CD4-positive, alpha-beta T cell treated with Interleukin-4 for 1 hour (primary cell): Measurements from ENCODE around the gene SRPK3.
A peak's percentile ranks its signal among the peaks of the same experiment; 100 is the strongest.
"Not testable (repeated sequence)": the region's sequence is repeated elsewhere in the genome, so short reads cannot be mapped to it uniquely, and the experiment has no call there.

Experiments used
- DNase-seq, 2 donors: peaks; one replicate each; pipeline ENCODE4 v3.0.0-alpha.2; 2020 to 2022

Gene SRPK3

GRCh38 chrX:153814591-153815315 lies 33.9 kb downstream of the SRPK3 start:
- DNase-seq, result no peak

GRCh38 chrX:153816831-153817690 lies 36.2 kb downstream of the SRPK3 start:
- peak; percentile 31 to 49 for DNase-seq

- DNase-seq, result not testable (repeated sequence)
Observed at GRCh38 chrX:153818064-153818463, 37.2 kb downstream of the SRPK3 start.

- DNase-seq, result peak; percentile 44 to 54
Observed at GRCh38 chrX:153818571-153819383, 37.9 kb downstream of the SRPK3 start.

DNA sequence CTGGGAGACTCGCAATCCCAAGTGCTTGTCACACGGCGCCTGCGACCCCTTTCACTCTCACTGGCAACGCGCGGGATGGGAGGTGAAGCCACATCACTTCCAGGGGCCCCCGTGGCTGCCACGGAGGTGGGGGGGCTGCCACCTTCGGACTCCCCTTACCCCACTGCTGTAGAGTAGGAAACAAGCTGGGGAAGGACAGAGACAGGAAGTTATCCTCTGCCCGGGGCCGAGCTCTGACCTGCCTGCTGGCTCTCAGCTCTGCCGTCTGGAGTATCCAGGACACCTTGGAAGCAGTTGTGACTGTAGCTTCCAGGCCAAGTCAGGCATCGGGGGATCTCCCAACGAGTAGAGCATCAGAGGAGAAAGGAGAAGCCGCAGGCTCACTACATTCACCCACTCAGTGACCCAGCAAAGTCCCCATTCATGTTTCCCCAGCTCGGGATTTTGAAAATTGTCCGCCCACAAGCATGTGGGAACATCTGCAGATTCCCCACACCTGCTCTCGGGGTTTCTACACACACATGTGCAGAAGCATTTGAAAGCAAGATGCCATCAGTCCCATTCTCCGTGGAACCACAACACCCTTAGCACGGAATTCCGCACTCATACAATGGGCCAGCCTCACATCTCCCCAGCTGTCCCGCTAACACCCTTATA lies 38.7 kb downstream of the SRPK3 start:
- no peak for DNase-seq

DNA sequence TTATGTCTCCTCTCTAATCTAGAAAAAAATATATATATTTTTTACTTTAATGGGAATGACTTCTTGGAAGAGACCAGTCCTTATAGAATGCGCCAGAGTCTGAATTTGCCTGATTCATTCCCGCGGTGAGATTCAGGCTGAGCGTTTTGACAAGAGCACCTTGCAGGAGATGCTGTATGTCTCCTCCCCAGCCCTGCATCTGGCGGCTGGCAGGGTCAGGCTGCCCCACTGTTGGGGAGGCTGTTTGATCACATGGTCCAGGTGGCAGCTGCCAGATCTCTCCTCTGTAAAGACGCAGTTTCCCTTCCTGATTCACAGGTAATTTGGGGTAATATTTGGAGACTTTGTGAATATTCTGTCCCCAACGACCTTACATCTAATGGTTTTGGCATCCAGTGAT lies 39.8 kb downstream of the SRPK3 start:
- DNase-seq, result no peak

GRCh38 chrX:153821066-153821465 lies 40.2 kb downstream of the SRPK3 start:
- DNase-seq, result no peak

- no peak for DNase-seq
Observed at GRCh38 chrX:153824348-153824747, 43.5 kb downstream of the SRPK3 start.

- no peak for DNase-seq
Observed at GRCh38 chrX:153825042-153825441, 44.2 kb downstream of the SRPK3 start.

DNA sequence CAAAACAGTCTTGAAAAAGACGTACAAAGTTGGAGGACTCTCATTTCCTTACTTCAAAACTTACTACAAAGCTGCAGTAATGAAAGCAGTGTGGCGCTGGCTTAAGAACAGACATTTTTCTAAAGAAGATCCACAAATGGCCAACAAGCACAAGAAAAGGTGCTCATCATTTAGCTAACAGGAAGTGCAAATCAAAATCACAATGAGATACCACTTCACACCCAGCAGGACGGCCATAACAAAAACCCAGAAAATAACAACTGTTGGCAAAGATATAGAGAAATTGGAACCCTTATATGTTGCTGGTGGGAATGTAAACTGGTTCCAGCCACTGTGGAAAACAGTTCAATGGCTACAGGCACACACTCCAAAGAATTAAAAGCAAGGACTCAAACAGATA lies 46.2 kb downstream of the SRPK3 start:
- DNase-seq, result no peak

- DNase-seq, result no peak
Observed at GRCh38 chrX:153827903-153828302, 47.1 kb downstream of the SRPK3 start.

- no peak for DNase-seq
Observed at GRCh38 chrX:153828308-153828707, 47.5 kb downstream of the SRPK3 start.

DNA sequence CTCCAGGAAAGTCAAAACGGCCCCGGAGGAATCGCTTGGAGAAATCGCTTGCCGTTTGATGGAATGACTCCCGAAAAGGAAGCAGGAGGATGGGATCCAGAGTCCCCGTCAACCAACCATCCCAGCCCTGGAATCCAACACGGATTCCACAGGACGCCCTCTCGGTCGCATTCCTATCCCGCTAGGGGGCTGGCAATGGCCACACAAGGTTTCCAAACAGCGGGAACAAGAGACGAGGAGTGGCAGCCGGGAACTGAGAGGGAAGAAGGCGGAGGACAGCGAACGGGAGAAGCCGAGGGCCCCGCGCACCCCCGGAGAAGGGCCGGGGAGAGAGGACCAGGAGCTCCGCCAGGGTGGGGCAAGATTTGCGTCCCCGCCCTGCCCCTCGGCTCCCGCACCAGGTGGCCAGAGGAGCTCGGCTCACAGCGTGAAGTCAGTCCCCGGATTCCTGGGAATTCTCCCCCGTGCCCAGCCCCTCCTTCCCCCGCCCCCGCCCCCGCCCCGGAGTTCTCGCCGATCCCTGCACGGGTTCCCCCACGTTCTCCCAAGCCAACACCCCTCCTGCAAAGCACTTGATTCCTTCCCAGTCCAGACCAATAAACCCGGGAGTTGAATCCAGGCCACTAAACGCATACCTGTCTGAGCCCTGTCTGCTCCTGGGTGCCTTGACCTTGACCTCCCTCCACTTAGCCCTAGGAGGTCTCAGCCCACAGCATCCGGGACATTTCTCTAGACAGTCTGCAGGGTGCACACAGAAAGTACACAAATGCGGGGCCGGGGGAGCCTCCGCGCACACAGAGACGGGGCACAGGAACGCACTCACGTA lies 48.1 kb downstream of the SRPK3 start:
- DNase-seq, result no peak

GRCh38 chrX:153829549-153829798 lies 48.6 kb downstream of the SRPK3 start:
- no peak for DNase-seq

DNA sequence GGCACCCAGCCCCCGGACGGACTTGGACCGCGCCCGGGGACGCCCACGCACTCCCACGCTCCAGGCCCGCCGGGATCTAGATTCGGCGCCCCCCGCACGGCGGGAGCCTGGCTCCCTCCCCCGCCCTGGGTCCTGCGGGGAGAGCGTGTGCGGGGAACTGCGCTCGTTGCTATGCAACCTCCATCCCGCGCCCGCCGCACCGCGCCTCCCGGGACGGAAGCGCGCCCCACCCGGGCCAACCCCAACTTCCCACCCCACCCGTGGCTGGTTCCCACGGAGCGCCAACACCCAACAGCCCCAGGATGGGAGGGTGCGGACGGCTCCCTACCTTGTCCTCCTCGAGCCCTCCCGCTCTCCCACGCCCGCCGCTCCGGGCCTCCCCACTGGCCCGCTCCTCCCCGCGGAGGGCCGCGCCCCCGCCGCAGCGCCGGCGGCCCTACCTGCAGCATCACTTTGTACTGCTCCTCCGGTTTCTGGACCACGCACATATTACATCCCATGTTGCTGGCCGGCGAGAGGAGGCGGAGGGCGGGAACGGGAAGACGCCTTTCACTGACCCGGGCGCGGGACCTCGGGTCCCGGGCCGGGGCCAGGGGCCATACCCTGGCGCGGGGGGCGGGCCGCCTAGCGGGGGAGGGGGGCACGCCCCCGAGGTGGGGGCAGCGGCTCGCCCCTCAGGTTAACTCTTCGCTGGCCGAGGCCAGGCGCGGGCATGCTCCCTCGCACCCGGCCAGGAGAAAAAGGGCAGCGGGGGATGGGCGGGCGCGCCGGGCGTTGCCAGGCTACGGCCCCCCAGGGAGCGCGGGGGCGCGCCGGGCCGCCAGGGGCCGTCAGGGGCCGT lies 49.2 kb downstream of the SRPK3 start, which contains the start of gene PDZD4:
PDZD4 (minus strand) TSS at position 746 of the 841 bp plus-strand sequence; CDS start at position 500, 246 bp downstream.
- no peak for DNase-seq

GRCh38 chrX:153830640-153831428 lies 50.0 kb downstream of the SRPK3 start:
- no peak for DNase-seq

DNA sequence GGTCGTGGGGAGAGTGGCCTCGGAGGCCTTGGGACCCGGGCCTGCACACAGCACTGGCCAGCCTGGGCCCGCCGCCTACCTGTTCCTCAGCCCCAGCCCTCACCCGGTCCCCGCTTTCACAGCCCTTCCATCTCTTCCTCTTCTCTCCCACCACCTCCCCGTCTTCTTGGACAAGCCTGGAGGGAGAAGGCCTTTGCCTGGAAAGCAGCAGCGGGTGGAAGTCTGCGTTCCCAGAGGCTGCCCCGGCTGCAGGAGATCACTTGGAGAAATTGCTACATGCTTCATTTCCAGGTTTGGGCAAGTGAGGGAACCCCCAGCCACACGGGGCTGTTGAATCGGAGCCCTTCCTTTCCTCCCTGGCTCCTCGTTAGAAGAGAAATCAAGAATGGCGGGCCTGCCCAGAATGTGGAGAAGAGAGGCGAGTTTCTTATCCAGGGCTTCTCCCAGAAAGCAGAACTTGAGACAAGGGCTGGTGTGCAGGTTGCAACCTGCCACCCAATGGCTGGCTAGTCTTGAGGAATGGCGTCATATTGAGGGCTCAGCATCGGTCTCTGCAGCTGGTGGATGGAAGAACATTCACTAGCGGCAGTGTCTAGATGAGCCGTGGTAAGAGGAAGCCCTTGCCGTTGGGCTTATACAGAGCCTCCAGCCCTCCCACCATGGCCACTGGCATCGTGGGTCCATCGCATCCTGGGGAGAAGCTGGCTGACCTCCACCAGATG lies 50.7 kb downstream of the SRPK3 start:
- no peak for DNase-seq

DNA sequence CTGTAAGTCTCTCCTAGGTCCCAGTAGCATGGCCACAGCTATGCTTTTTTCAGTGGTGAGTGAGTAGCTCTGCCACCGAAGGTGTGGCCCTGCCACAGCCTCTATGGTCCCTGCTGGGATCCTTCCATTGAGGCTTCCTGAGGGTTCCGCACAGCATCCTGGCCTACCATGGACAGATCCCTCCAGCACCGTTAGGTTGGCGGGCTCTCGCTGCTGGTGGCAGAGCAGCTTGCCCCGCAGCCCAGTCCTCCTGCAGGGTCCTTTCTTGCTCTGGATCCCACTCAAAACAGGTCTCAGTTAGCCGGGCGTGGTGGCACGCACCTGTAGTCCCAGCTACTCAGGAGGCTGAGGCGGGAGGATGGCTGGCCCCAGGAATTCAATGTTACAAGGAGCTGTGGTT lies 51.9 kb downstream of the SRPK3 start:
- no peak for DNase-seq
